ENCODE results near the gene ZNF474.

Gene ZNF474

DNA sequence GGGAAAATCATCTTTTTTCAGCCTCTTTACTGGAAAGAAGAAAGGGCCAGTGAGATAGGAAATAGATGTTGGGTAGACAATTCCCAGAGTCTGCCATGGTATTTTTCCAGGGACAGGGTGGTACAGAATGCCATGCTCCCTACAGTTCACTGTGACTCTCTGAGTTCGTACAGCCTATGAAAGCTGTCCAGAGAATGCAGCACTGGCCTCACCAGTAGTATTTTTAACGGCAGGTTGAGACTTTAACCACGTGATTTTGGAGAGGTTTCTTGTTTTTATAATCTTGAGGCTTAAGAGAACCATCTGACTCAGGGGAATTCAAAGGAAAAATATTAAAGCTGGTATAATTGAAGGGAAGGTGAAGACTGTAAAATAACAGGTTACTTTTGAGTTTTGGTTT, 10.1 kb upstream of the ZNF474 start:
- no peak for DNase-seq

DNA sequence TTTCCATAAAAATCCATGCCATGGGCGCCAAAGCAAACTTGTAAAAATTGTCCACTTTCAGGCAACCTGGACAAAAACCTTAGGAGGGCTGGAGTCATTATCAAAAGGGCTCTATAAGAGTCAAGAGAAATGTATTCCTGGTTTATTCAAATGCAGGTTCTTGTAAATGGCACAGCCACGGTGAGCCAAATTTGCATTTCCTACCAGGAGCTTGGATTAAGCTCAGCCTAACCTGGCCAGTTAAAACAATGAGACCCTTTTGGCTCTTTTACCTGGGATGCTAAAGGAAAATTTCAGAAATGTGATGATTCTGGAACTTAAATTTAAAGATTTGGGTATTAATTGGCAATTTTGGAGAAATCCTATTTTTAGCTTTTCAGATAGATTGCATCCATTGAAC, 8.9 kb upstream of the ZNF474 start:
- DNase-seq: no peak

DNA sequence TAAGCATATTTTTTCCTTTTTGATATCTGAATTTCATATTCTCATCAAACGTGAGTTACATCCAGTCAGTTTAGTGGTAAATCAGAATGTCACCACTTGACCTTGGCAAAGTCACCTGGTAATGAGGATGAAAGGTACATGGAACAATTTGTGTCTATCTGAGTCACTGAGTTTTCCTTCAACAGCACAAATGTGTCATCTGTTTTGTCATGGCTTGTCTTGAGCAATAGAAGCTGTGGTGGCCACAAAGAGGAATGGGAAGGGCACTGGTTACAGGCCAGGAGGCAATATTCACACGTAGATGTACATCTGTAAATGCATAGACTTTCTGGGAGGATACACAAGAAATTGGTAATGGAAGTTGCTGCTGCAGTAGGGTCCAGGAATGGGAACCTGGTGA, 8.4 kb upstream of the ZNF474 start:
- DNase-seq: peak; percentile 5

DNA sequence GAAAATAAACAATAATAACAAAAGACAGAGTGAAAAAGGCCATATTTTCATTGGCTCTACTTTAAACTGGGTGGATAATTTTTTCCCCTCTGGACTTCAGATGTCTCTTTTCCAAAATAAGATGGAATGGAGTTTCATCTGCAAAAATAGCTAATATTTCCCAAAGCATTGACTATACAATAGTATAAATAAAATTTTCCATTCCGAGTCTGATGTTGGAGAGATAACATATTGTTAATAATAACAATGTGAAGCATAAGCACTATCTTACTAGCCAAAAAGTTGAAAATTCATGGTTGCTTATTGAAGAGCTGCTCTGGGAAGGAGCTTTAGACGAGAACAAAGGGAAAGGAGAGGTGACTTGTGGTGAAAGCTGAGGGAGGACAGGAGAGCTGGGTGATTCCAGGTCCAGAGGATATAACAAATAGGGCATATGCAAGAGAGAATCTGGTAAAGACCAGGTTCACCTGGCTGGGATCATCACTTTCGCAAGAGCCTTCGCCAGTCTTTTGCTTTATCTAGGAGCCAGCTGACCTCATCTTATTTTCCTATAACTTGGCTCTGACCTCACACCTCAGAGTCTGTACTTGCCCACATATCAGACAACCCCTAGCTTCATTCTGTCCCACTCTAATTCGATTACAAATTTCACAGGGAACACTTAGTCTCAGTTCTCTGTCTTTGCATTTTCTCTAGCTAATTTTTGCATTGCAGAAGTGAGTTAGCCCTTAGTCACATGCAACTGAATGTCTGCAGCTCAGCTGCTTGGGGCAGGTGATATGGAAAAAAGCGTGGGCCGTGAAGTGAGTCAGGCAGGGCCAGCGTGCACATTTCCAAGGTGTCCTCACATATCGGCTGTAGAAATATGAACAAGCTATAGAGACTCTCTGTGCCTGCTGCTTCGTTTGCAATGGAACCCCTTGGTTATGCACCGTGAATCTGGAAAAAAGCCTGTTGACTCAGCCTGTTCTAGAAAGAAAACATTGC, 7.6 kb upstream of the ZNF474 start:
- DNase-seq: no peak

DNA sequence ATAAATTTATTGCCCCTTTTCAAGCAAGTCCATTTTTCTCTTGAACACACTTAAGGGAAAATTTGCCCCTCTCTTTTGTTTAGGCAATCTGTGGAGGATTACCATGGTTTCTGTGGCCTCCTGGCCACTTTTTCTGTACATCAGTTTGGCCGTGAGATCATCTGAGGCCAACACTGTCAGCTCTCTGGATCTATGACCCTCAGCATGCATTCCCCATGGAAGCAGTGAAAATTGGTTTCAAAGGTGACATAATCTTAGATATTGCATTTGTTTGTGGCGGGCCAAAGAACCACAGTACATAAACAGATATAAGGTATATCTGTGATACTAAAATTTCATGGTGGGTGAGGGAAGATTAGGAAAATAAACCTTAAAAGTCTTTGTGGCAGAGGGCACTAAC, 4.6 kb upstream of the ZNF474 start:
- DNase-seq: no peak

DNA sequence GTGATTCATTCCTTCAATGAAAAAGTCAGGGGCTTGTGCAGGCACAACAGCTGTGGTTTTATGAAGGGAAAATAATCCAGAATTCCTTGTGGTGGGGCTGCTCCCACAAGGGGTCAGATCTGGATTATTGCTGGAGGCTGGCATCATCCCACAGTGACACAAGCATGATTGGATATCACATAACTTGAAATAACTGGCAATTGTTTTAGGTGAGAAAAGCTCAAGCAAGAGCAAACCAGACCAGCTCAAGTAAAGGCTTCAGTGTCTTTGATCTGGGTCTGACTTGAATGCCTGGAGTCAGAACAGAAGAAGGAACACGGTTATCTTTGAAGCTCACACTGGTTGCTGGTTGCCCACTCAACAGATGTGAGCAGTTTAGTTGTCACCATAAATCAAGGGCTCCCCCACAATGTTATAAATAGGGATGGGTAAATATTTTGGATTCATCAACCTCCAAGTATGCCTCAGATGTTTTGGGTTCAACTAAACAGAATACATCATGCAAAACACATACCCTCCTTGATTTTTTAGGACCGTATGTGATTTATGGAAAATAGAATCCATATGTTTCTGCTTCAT, 3.1 kb upstream of the ZNF474 start:
- DNase-seq: no peak

DNA sequence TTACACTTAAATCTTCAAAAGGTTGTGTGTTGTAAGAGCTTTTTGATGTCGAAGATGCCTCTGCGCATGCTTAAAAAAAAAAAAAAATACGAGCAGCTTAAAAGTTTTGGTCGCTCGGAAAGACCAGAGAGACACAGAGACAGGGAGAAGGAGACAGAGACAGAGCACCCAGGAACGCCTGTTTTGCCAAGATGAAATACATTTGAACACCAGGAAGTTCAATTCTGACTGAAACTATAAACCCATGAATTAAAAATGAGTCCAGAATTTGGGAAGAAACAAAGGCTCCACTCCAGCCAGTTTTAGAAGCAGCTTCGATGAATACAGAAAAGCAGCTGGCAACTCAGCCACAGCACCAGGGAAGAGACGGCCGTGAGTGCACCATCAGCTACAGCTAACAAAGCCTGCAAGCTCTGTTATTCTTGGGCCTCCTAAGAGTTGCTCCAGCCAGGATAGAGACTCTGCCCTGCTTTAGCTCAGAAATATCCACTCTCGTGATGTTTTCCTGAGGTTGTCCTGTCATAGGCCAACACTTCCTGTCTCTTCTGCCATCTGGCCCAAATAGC, 2.5 kb upstream of the ZNF474 start:
- DNase-seq: no peak

DNA sequence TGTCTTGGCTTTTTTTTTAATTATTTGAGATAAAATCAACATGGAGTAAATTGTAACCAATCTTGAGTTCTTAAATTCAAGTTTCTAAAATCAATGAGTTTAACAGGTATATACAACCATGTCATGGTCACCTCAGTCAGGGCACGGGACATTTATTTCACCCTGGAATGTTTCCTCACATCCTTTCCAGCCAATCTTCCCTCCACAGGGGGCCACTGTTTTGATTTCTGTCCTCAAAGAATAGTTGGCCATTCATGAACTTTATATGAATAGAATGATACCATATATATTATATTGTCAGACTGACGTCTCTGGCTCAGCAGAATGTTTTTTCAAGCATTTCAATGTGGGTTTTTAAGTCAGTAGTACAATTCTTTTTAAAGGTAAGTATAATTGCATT, 806 bp downstream of the ZNF474 start:
- DNase-seq: no peak

DNA sequence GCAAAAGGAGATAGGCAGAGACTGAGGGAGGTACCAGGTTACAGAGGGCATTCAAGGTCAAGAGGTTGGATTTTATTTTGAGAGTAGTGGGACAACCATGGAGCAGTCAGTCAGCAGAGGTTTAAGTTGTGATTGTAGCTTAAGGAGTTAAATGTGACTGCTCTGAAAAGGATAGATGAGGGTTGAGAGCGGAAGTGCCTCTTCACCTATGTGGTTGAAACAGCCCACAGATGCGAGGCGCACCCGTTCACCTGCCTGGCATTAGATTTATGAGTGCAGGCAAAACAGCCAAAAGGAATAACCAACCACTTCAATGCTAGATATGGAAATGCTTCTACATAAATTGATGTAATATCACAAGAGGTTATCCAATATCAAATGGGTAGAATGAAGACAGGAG, 8.4 kb downstream of the ZNF474 start:
- no peak for DNase-seq

DNA sequence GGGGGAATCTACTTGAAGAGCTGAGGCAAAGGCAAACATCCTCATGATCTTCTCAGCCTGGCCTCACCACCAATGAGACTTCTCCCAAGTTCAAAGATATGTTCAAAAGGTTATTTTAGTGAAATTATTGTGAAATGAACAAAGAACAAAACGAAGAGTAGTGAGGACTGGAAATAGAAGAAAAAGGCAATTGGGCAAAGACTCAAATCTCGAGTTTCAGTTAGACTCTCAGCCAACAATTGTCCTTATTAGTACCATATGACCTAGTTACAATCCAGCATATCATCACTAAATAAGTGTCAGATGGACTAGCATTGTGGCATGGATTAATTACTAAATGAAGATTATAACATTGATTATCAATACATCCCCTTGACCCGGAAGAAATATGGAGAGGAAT, 9.0 kb downstream of the ZNF474 start:
- no peak for DNase-seq

DNA sequence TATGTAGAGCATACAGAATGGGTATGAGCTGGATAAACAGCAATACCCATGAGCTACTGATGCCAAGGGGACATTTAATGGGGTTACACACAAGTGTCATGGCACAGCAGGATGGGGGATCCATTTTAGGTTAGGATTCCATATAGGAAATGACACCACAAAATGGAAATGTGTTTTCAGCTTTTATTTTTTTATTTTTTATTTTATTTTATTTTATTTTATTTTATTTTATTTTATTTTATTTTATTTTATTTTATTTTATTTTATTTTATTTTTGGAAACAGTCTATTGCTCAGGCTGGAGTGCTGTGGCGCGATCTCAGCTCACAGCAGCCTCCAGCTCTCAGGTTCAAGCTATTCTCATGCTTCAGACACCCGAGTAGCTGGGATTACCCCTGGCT, 11.6 kb downstream of the ZNF474 start:
- DNase-seq: no peak

DNA sequence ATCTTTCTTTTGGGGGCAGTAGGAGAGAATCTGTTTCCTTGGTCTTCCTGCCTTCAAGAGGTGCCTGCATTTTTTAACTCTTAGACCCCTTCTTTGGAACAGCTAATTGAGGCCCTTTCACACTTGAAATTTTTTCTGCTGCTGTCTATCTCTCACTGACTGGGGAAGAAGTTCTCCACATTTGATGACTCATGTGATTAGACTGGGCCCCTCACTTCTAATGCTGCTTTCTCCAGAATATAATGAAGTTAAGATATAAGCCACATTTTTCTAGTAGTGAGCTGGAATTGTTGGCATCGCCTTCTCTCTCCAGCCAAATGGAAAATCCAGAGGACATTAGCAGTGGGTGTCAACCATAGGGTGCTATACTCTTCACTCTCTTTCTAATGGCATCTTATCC, 12.4 kb downstream of the ZNF474 start:
- no peak for DNase-seq

DNA sequence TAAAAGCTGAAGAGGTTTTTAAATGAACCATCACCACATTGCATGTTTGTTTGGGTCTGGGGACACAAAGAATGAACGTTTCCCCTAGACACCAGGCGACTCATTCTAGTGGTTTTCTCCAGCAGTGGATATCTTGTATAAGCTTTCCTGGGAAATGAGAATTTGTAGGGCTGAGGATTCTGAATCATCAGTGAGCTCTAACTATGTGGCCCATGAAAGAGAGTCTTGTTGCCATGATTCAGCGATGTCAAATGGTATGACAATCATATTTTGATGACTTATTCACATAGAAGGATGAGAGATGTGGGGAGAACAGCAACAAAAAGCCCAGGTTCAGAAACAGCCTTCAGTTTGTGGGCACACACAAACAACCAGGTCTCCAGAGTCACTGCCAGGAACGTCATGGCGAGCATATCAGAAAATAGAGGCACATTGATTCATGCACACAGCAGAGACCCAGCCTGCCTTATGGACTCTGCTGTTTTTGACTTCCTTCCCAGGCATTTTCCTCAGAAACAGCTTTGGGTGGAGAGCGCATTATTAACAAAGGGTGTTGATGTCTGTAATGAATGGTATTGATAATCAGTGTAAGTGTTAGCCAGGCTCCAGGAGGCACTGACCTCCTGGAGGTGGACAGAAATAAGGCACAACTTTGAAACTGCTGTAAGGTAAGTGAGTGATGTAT, 13.3 kb downstream of the ZNF474 start:
- DNase-seq: no peak

DNA sequence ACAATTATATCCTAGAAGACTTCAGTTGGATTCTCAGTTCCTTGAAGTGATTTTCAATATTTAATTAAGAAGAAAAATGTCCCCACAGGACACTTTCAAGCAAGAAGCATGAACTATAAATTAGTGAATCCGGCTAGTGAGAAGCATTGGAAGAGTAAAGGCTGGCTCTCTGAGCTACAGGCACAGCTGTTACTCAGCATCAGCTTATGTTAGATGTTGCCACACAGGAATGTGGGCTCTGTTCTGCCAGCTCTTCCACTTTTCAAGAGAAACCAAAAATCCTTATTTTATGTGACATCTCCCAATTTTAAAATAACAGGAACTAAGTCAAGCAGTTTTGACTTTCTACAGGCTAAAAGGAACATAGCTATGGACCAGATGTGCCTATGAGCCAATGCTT, 14.9 kb downstream of the ZNF474 start:
- no peak for DNase-seq

DNA sequence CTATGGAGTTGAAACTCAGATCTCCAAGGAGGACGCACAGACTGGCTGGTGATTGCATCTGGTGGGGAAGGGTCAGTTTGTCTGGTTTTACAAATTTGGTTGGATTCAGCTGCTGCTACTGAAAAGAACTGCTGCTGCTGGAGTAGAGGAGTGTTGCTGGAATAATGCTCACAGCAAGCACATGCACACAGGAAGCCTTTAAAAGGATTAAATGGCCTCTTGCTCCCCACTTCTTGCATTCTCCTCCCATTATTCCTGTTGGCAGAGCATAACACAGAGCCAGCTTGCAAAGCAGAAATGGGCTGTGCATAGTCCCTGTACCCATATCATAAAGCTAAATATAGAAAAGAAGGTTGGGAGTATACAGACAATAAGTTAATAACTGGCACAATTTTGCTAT, 16.6 kb downstream of the ZNF474 start:
- DNase-seq: no peak

DNA sequence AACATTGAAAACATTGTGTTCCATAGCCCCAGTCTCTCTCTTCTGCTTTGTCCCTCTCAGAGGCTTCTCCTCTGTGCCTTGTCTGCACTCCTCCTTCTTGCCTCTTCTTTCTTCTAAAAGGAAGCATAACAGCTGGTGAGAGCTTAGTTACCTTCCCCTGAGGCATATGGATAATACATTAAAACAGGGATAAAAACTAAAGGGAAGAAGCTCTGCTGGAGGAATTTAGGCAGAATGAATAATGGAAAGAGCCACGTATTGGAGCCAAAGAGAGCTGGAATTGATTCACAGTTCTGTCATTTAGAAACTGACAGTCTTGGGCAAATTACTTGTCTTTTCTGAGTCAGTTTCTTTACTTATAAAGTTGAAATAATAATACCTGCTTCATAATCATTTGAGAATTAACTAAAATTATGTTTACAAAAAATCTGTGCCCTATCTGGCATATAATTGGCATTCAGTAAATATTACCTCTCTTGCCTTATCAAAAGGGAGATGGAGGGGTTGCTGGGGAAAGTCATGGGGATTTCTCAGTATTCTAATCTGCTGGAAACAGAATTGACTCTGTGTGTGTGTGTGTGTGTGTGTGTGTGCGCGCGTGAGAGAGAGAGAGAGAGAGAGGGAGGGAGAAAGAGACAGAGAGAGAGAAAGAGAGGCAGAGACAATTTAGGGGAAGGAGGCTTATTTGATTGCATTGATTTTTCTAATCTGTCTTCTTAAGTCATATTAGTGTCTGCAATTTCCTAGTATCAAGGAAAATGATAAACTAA, 20.2 kb downstream of the ZNF474 start:
- DNase-seq: no peak

DNA sequence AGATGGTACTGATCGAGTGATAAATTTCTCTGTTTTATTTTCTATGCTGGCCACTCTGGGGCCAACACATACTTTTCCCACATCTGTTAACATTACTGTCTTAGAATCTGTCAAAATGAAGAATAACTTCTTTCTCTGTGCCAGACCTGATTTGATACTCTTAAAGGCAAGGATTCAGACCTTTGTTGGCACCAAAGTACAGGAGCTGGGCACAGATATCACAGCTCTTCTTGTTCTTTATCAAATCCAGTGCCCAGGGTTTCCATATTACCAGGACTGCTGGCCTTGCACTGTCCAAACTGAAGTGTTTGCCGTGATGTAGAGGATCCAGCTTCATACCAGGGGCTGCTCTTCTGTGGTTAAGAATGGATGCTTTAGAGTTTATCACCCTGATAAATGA, 20.9 kb downstream of the ZNF474 start:
- no peak for DNase-seq

DNA sequence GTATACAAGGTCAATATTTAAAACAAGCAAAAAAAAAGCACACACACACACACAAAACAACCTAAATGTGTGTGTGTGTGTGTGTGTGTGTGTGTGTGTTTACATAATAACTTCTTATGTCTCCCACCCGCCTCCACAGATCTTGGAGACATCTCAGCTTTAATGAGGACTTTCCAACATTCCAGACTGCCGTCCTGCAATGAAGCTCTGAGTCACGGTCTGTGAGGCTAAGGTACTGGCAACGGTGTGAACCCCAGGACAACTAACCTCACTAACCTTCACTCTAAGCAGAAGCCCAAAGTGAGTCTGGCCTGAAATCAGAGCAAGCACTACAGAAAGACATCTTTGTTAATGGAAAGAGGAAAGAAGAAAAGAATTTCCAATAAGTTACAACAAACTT, 22.3 kb downstream of the ZNF474 start:
- no peak for DNase-seq

DNA sequence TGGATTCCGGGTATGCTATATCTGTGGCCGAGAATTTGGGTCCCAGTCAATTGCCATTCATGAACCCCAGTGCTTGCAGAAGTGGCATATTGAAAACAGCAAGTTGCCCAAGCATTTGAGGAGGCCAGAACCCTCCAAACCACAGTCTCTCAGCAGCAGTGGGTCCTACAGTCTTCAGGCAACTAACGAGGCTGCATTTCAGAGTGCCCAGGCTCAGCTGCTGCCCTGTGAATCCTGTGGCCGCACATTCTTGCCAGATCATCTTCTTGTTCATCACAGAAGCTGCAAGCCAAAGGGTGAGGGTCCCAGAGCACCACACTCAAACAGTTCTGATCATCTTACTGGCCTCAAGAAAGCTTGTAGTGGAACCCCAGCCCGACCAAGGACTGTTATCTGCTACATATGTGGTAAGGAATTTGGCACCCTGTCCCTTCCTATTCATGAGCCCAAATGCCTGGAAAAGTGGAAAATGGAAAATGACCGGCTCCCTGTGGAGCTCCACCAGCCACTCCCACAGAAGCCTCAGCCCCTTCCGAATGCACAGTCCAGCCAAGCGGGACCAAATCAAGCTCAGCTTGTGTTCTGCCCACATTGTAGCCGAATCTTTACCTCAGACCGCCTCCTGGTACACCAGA, 23.0 kb downstream of the ZNF474 start:
- DNase-seq: no peak

DNA sequence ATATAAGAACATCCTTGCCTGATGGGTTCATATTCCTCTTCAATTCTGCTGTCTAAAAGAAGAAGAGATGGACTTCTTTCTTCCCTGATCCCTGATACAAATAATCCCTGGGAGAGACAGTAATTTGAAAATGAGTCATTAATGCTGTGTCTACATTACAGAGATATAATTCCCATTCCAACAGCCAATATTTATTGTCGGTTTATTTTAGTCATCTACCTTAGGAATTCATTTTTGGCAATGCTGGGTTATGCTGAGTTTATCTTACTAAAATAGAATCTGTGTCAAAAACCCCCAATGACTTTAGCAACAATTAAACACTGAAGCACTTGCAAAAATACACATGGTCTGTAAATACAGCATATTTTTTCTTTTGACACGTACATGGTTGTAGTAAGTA, 23.9 kb downstream of the ZNF474 start:
- no peak for DNase-seq

DNA sequence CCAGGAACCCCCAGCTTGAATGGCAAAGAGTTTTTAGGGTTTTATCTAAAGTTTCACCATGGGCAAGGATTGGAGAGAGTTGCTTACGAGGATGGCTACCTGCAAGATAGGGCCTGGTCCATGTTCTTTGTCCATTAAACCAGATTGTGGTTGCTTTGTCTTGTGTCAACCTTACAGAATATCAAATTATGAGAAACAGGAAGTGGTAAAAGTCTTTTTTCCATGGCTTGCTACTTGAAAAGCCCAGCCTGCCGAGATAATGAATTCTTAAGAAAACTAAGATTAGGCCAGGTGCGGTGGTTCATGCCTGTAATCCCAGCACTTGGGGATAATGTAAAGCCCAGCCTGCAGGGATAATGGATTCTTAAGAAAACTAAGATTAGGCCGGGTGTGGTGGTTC, 24.4 kb downstream of the ZNF474 start:
- peak; percentile 15 for DNase-seq

DNA sequence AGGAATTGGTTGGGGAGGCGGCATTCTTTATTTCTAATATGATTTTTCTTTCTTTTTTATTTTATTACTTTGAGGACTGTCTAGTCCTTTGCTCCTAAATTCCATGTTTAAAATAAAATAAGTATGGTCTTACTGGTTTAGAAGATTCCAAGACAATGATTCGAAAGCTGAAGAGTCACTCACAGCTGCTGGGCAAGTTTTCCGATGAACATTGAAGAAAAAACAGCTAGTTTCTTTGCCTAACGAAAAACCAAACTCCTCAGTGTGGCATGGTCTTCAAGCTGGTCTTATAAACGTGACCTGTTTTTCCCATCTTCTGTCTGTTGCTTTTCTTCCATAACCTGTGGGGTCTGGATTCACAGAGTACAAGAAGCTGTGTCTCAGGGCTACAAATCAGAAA, 25.1 kb downstream of the ZNF474 start:
- no peak for DNase-seq
